Measurements from ENCODE around the gene ITPKB. TPM values are rescaled to one million over a fixed set of nuclear protein-coding genes. Genes with fewer than 3 reads are reported as not detected.

ITPKB gene
- total RNA-seq, 2 experiments from 2014 or later, result 31.0 to 31.9 TPM

DNA sequence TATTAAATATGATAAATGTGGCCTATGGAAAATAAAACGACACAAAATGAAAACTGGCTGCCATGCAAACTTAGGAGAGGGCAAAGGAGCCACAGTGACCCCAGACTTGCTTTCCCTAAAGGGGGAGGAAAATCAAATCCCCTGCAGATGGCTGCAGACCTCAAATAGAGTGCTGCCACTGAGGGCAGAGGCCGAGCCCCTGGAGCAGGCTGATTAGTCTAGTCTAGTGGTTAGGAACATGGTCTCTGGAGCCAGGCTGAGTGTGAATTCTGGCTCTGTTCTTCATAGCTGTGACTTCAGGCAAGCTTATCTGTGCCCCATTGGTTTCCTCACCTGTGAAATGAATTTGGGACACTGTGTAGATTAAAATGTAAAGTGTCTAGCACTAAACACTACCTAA is 60.8 kb downstream of the ITPKB start:
- Mint-ChIP-seq H3K9me3 (ENCODE audit: low read depth) (no peaks in the 10 kb centered on the region), H3K36me3 (ENCODE audit: low read depth) (peaks cover 25% of the 10 kb centered on the region), H3K4me3 (peak overlapping the region; percentile 67), H3K4me1 (peaks cover 93% of the 10 kb centered on the region), H3K27me3 (no peaks in the 10 kb centered on the region), H3K27ac (peak overlapping the region; percentile 95)
- ChIA-PET POLR2A (interaction anchor here (1.5 to 2.0 kb wide), 3 partner anchors 9 to 24 kb away, joined by 5 to 10 read pairs (median 7); no protein-coding TSS in a partner anchor), CTCF (interaction anchor here (0.8 to 2.7 kb wide), 11 partner anchors 10 to 50 kb away, joined by 3 to 17 read pairs (median 7); no protein-coding TSS in a partner anchor)
- intact Hi-C loops (cut with DNase I, micrococcal nuclease), result loop anchor here (5.0 kb wide), 2 partner anchors 36 to 271 kb away; partner anchors contain the start of gene PARP1 (in 1 of the 2)
- ATAC-seq (no peak), DNase-seq (no peak)

DNA sequence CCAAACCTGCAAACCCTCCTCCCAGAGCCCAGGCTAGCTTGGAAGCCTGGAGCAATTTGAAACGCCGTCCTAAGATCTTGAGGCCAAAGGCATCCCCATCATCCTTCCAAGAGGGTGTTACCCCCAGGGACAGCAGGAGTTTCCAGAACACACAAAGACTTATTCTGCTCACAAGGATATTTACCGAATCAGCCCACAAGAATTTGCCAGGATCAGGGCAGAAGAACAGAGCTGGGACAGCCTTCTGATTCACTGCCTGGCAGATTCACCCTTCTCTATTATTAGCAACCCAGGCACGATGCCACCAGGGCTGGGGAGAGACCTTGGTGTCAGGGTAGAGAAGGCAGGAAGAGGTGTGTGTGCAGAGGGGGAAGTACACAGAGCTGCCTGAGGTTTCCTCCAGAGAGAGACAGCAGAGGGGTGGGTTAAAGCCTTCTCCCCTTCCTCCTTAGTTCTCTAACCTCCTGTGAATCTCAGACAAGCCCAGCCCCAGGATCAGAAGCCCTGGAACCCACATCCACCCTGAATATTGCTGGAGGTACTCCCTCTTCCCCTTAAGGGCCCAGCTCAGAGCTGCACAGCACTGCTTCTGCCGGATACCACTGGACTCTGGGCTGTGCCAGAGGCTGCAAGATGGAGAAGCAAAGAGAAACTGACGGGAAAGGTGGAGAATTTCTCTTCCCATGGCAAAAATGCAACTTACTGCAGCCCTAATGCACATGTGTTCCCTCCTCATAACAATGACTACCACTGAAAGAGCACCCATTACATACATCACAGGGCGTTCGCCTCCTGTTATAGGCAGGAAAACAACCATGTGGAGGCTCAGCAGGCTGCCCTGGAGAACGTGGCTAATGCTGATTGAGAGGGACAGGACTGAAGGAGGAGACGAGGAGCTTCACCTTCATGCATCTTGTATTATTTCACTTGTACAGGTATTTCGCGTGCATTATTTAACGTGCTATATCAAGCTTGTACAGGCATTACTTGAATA is 61.8 kb downstream of the ITPKB start:
- peaks cover 30% of the 10 kb centered on the region for H3K36me3 Mint-ChIP-seq (ENCODE audit: low read depth)
- intact Hi-C loops (cut with DNase I, micrococcal nuclease), result loop anchor here (1.0 to 5.0 kb wide), 4 partner anchors 13 to 270 kb away; partner anchors contain the start of gene PARP1 (in 1 of the 2)
- H3K27ac Mint-ChIP-seq, result peak overlapping the region; percentile 95

DNA sequence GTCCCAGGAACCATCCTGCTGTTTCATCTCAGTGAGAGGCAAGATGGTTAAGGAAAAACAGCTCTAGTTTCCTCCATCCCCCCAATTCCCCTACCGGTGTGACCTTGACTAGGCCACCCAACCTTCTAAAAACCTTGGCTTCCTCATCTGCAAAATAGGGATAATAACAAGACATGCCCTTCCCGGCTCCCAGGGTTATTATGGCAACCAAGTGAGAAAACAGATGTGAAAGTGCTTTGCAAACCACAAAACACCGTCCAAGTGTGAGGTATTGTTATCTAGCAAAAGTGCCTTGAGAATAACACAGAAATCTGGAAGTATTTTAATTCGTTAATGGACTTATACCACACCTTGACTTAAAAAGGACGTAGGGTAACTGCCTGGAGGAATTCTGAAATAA is 62.7 kb downstream of the ITPKB start:
- ChIA-PET CTCF (interaction anchor here (0.7 to 2.5 kb wide), 9 partner anchors 11 to 43 kb away, joined by 3 to 8 read pairs (median 4); no protein-coding TSS in a partner anchor), POLR2A (interaction anchor here (1.0 kb wide), 1 partner anchor 14 kb away, joined by 3 read pairs; no protein-coding TSS in a partner anchor)
- Mint-ChIP-seq H3K4me3 (peak overlapping the region; percentile 57), H3K27me3 (no peaks in the 10 kb centered on the region), H3K27ac (peak overlapping the region; percentile 95), H3K9me3 (ENCODE audit: low read depth) (no peaks in the 10 kb centered on the region), H3K4me1 (peaks cover 92% of the 10 kb centered on the region), H3K36me3 (ENCODE audit: low read depth) (peaks cover 37% of the 10 kb centered on the region)
- intact Hi-C loops (cut with DNase I, micrococcal nuclease), result loop anchor here (1.0 to 5.0 kb wide), 4 partner anchors 14 to 269 kb away; partner anchors contain the start of gene PARP1 (in 1 of the 2)
- DNase-seq (no peak), ATAC-seq (no peak)

More for the DNA sequence above, 61.8 kb downstream of the ITPKB start:
- ATAC-seq, result peak; percentile 78
- Mint-ChIP-seq H3K4me3 (peak overlapping the region; percentile 57), H3K4me1 (peaks cover 91% of the 10 kb centered on the region), H3K27me3 (no peaks in the 10 kb centered on the region), H3K9me3 (ENCODE audit: low read depth) (no peaks in the 10 kb centered on the region)
- ChIA-PET POLR2A (interaction anchor here (0.7 to 2.0 kb wide), 5 partner anchors 11 to 28 kb away, joined by 3 to 10 read pairs (median 4); no protein-coding TSS in a partner anchor), CTCF (interaction anchor here (0.6 to 2.7 kb wide), 15 partner anchors 11 to 69 kb away, joined by 3 to 17 read pairs (median 6); no protein-coding TSS in a partner anchor)
- DNase-seq, result peak; percentile 88

DNA sequence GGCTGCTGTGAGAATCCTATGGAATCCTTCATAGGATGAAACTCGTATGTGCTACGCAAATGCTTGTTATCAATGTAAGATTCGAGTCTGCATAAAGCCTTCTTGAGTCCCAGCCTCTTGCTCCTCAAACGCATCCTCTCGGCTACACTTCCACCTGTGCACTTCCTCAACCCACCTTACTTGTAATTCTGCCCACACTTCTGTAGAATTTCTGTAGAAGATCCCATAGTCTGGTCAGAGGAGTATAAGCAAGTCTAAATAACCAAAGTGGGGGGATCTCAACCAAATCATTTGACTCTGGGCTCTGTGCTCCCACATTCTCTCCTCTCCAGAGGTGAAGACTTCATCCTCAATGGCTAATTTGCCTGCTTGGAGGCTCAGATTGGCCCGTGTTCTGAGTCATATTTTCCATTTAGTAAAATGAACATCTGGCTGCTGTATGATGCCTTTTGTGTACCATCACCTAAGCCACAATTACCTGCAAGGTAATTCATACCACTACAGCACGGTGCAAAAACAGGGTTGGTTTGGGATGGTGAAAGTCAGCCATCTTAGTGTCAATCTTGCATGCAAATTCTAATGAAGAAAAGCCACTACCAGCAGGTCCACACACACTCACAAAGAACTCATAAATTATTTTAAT is 63.2 kb downstream of the ITPKB start:
- Mint-ChIP-seq H3K4me3 (peak overlapping the region; percentile 57), H3K27me3 (no peaks in the 10 kb centered on the region), H3K36me3 (ENCODE audit: low read depth) (peaks cover 37% of the 10 kb centered on the region), H3K9me3 (ENCODE audit: low read depth) (no peaks in the 10 kb centered on the region), H3K27ac (peak overlapping the region; percentile 95), H3K4me1 (peaks cover 92% of the 10 kb centered on the region)
- ATAC-seq (peak; percentile 20), DNase-seq (peak; percentile 45)
- ChIA-PET POLR2A (no interaction called here), CTCF (interaction anchor here (0.7 kb wide), 1 partner anchor 10 kb away, joined by 4 read pairs; no protein-coding TSS in a partner anchor)
- intact Hi-C loops (cut with DNase I, micrococcal nuclease), result loop anchor here (1.0 to 5.0 kb wide), 6 partner anchors 13 to 269 kb away; partner anchors contain the start of gene PARP1 (in 1 of the 2)

DNA sequence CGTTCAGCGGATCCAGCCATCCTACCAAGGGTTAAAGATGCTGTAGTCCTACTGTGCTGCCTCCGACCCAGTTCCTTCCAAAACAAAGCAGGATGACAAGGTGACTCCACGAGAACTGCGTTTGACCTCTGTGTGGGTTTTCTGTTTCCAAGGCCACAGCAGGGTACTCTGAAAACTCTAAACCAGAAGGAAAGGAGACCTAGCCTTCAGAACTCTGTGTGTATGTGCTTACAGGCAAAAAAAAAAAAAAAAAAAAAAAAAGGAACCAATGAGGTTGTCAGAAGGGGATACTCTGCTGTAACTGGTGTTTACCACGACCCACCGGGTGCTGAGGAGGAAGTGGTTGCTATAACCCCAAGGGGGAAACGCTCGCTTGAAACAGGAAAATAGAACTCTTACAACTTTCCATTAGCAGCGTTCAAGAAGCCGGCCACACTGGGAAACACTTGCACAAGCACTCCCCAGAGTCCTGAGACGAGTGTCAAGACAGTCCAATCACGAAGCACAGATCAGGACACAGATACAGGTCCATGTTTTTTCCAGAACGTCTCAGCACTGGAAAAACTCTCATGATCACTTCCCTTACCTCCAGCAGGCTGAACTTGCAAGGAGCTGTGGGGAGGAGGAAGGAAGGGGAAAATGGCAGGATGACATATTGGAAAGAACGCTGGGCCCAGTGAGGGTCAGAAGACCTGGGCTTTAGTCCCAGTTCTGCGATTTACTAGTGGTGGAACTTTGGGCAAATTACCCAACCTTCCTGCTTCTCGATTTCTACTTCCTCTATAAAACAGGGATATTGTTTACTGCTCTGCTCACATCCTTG is 64.0 kb downstream of the ITPKB start:
- H3K36me3 Mint-ChIP-seq (ENCODE audit: low read depth), result peaks cover 37% of the 10 kb centered on the region
- no peaks in the 10 kb centered on the region for H3K9me3 Mint-ChIP-seq (ENCODE audit: low read depth)
- H3K27ac Mint-ChIP-seq, result peak overlapping the region; percentile 95
- H3K27me3 Mint-ChIP-seq, result no peaks in the 10 kb centered on the region
- H3K4me1 Mint-ChIP-seq, result peaks cover 91% of the 10 kb centered on the region
- ChIA-PET POLR2A (no interaction called here), CTCF (no interaction called here)
- H3K4me3 Mint-ChIP-seq, result peak overlapping the region; percentile 57
- intact Hi-C loops (cut with DNase I, micrococcal nuclease), result loop anchor here (1.0 to 5.0 kb wide), 4 partner anchors 12 to 268 kb away; partner anchors contain the start of gene PARP1 (in 1 of the 2)
- ATAC-seq (peak; percentile 40), DNase-seq (peak; percentile 78)

DNA sequence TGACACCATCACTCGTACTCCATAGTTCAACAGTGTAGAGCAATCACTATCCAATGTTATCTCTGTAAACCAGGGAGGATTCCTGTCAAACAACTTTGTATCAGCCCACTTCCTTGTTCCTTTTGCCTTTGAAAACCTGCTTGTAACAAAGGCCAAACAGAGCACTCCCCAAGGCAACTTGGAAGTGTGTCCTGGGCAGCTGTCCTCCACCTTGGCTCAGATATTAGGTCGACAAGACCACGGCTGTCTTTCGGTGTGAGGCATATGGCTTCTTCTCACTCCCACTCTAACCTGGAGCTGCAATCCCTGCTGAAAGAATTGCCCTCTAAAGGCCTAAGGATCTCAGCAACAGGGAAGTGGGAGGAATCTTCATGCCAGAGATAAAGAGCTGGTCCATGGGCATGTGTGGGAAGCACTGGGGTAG is 66.7 kb downstream of the ITPKB start:
- ATAC-seq, result no peak
- ChIA-PET POLR2A (no interaction called here), CTCF (interaction anchor here (0.6 to 2.4 kb wide), 7 partner anchors 10 to 156 kb away, joined by 3 to 6 read pairs (median 4); no protein-coding TSS in a partner anchor)
- intact Hi-C loops (cut with DNase I, micrococcal nuclease), result no loop called here
- Mint-ChIP-seq H3K4me3 (no peak overlapping the region), H3K36me3 (ENCODE audit: low read depth) (peaks cover 35% of the 10 kb centered on the region), H3K4me1 (peaks cover 69% of the 10 kb centered on the region), H3K9me3 (ENCODE audit: low read depth) (no peaks in the 10 kb centered on the region), H3K27me3 (no peaks in the 10 kb centered on the region), H3K27ac (peak overlapping the region; percentile 87)
- no peak for DNase-seq

DNA sequence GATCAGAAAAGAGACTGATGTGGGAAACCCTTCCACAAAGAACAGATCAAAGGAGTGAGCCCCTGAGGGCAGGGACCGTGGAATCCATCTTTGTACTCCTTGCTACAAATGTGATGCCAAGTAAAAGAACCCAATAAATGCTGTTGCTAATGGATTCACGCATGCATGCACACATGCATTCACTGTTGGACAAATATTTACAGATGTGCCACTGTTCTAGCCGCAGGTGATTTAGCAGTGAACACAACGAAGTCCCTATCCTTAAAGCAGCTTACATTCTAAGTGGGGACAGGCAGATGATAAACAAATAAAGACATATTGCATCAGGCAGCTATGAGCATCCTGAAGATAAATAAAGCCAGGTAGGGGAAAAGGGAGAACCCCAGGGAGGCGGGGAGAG is 67.8 kb downstream of the ITPKB start:
- Mint-ChIP-seq H3K4me3 (no peak overlapping the region), H3K9me3 (ENCODE audit: low read depth) (no peaks in the 10 kb centered on the region), H3K27me3 (no peaks in the 10 kb centered on the region), H3K36me3 (ENCODE audit: low read depth) (peaks cover 31% of the 10 kb centered on the region), H3K4me1 (peaks cover 58% of the 10 kb centered on the region), H3K27ac (peak overlapping the region; percentile 87)
- intact Hi-C loops (cut with DNase I, micrococcal nuclease), result no loop called here
- ChIA-PET CTCF (interaction anchor here (0.7 to 1.9 kb wide), 6 partner anchors 9 to 266 kb away, joined by 3 to 6 read pairs (median 4); no protein-coding TSS in a partner anchor), POLR2A (no interaction called here)
- DNase-seq (no peak), ATAC-seq (no peak)

DNA sequence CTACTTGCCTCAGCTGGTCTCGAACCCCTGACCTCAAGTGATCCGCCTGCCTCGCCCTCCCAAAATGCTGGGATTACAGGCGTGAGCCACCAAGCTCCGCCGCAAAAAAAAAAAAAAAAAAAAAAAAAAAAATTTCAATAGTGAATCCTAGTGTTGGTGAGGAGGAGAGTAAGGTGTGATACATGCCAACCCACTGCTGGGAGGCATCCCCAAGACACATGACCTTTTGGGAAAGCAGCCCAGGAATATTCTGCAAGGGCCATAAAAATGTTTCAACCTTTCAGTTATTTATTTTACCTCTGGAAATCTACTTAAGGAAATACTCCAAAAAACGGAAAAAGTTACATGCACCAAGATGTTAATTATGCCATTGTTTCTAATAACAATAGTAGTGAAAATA is 69.0 kb downstream of the ITPKB start:
- CTCF ChIA-PET, result interaction anchor here (1.5 kb wide), 2 partner anchors 25 to 44 kb away, joined by 3 to 4 read pairs; no protein-coding TSS in a partner anchor

DNA sequence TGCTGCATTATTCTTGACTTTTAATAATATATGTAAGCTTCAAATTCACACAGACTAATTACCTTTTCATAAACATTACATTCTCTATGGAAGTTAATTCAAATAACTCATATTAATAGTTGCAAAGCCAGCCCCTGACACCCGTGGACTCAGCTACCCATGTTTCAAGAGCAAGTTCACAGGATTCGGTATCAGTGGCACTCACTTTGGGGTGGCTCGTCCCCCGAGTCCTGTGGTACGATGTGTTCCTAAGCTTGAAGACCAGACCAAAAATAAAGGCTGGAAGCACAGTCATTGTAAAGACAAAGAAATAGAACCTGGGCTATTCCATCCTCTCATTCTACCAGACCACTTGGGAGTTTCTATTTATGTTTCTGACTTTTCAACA is 70.9 kb downstream of the ITPKB start:
- DNase-seq, result no peak
- H3K27ac Mint-ChIP-seq, result peak overlapping the region; percentile 19
- no peaks in the 10 kb centered on the region for H3K9me3 Mint-ChIP-seq (ENCODE audit: low read depth)
- no peak overlapping the region for H3K4me3 Mint-ChIP-seq
- peaks cover 33% of the 10 kb centered on the region for H3K4me1 Mint-ChIP-seq
- H3K27me3 Mint-ChIP-seq, result no peaks in the 10 kb centered on the region
- CTCF ChIA-PET, result interaction anchor here (0.8 to 1.2 kb wide), 5 partner anchors 11 to 160 kb away, joined by 3 read pairs; no protein-coding TSS in a partner anchor
- intact Hi-C loops (cut with DNase I, micrococcal nuclease), result no loop called here
- ATAC-seq, result no peak
- POLR2A ChIA-PET, result no interaction called here
- H3K36me3 Mint-ChIP-seq (ENCODE audit: low read depth), result peaks cover 21% of the 10 kb centered on the region

More for the DNA sequence above, 69.0 kb downstream of the ITPKB start:
- Mint-ChIP-seq H3K4me1 (peaks cover 46% of the 10 kb centered on the region), H3K27ac (peak overlapping the region; percentile 38), H3K27me3 (no peaks in the 10 kb centered on the region), H3K9me3 (ENCODE audit: low read depth) (no peaks in the 10 kb centered on the region), H3K36me3 (ENCODE audit: low read depth) (peaks cover 26% of the 10 kb centered on the region), H3K4me3 (no peak overlapping the region)
- intact Hi-C loops (cut with DNase I, micrococcal nuclease), result no loop called here
- DNase-seq (no peak), ATAC-seq (no peak)
- POLR2A ChIA-PET, result no interaction called here

DNA sequence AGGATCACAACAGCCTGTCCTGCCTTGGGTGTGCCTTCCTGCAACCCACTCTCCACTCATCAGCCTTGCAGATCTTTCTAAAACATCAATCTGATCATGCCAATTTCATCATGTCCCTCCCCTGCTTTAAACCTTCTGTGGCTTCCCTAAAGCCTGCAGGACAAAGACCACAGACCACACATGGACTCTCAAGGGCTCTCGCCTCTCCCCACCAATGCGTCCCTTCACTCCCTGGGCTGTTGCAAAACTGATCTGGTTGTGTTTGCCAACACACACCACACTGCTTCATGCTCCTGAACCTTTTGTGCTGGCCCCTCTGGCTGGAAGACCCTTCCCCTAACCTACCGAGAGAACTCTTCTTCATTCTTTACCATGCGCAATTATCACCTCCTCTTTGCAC is 72.4 kb downstream of the ITPKB start:
- CTCF ChIA-PET, result interaction anchor here (0.9 to 5.3 kb wide), 3 partner anchors 12 to 37 kb away, joined by 3 to 43 read pairs (median 4); no protein-coding TSS in a partner anchor
- Mint-ChIP-seq H3K27me3 (no peaks in the 10 kb centered on the region), H3K4me3 (no peak overlapping the region), H3K36me3 (ENCODE audit: low read depth) (peaks cover 11% of the 10 kb centered on the region), H3K27ac (peak overlapping the region; percentile 86), H3K9me3 (ENCODE audit: low read depth) (no peaks in the 10 kb centered on the region), H3K4me1 (peaks cover 20% of the 10 kb centered on the region)
- POLR2A ChIA-PET, result no interaction called here
- no peak for DNase-seq
- intact Hi-C loops (cut with DNase I, micrococcal nuclease), result no loop called here
- ATAC-seq, result no peak
